ENCODE data around the gene LGALS7B.

DNA sequence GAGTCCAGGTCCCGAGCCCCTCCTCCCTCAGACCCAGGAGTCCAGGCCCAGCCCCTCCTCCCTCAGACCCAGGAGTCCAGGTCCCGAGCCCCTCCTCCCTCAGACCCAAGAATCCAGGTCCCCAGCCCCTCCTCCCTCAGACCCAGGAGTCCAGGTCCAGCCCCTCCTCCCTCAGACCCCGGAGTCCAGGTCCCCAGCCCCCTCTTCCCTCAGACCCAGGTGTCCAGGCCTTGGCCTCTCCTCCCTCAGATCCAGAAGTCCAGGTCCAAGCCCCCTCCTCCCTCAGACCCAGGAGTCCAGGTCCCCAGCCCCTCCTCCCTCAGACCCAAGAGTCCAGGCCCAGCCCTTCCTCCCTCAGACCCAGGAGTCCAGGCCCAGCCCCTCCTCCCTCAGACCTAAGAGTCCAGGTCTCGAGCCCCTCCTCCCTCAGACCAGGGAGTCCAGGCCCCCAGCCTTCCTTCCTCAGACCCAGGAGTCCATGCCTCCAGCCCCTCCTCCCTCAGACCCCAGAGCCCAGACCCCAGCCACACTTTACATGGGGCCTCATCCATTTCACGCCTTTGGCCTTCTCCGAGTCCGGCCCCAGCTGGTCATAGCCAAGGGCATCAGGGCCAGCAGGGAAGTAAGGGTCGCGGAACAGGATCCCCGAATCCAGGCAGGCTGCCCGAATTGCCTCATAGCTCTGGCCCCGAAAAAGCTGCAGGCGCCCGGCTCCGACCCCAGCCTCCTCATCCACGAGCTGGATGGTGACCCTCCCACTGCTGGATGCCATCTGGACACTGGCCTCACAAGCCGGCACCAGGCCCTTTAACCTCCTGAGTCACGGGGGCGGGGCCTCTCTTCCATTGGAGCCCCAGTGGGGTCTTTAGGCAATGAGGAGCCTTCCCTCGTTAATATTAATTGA is 45.4 kb upstream of the LGALS7B start:
- TF ChIP-seq, protein P1, sequence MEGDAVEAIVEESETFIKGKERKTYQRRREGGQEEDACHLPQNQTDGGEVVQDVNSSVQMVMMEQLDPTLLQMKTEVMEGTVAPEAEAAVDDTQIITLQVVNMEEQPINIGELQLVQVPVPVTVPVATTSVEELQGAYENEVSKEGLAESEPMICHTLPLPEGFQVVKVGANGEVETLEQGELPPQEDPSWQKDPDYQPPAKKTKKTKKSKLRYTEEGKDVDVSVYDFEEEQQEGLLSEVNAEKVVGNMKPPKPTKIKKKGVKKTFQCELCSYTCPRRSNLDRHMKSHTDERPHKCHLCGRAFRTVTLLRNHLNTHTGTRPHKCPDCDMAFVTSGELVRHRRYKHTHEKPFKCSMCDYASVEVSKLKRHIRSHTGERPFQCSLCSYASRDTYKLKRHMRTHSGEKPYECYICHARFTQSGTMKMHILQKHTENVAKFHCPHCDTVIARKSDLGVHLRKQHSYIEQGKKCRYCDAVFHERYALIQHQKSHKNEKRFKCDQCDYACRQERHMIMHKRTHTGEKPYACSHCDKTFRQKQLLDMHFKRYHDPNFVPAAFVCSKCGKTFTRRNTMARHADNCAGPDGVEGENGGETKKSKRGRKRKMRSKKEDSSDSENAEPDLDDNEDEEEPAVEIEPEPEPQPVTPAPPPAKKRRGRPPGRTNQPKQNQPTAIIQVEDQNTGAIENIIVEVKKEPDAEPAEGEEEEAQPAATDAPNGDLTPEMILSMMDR (IDR thresholded peaks at IDR 0.05) = no peak
- no peak for TF ChIP-seq POLR2AphosphoS5 (IDR thresholded peaks at IDR 0.05)
- TF ChIP-seq POLR2A (IDR thresholded peaks at IDR 0.05) = no peak

All from prostate gland (tissue), 2 donors.